Measurements from ENCODE around the gene VSIR.

The VSIR gene

DNA sequence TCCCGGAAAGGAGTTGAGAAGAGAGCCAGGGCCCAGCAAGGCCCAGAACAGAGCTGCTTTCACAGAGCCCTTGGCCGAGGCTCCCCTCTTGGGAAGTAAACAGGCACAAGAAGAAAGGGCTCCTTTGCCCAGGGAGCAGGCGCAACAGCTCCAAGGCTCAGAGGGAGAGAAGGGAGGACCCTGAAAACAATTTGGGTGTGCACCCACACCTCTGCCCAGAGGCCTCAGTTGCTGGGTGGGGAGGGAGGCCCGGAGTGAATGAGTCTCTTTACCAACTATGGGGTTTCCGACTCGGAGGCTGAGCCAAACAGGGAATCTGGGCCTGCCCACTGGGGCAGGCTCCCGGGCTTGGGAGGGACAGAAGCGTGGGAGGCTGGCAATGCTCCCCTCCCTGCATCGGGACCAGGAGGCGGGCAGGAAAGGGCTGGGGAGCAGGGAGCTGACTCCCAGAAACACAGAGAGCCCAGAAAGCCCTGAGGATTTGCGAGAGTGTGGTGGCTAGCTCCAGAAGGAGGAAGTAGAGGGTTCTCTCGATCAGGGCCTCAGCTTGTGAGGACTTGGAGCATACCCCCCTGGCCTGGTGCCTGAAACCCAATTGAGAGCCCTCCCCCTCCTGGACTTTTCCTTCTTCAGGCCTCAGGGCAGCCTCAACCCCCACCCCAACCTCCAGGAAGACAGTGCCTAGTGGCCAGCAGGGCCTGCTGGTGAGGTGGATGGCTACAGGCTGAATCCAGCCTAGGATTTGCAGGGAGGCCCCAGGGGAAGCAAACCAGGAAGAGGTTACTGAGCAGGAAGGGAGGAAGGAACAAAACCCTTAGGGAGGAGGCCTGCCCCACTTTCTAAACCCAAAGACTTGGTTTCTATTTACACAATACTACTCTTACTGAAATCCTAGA is 59.9 kb downstream of the VSIR start:
- no peak for DNase-seq (ENCODE audit: low read depth in 3 of 3)

DNA sequence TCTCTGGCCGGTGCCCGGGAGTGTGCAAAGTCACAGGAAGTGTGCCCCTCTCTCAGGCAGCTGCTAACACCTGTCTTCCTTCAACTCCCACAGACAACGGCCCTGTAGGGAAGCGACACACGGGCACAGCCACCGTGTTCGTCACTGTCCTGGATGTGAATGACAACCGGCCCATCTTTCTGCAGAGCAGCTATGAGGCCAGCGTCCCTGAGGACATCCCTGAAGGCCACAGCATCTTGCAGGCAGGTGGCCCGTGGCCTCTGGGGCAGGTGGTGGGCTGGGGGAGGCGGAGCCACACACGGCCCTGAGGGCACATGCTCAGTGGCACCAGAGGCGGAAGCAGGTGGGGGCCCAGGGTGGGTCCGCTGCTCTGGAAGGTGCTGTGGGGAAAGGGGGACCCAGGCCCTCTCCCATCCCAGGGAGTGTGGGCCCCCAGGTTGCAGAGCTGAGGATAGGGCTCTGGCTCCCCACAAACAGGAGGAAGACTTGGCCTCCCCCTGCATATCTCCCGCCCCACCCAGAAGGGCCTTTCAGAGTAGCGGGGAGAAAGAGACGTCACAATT is 60.7 kb downstream of the VSIR start:
- no peak for DNase-seq (ENCODE audit: low read depth in 3 of 3)

DNA sequence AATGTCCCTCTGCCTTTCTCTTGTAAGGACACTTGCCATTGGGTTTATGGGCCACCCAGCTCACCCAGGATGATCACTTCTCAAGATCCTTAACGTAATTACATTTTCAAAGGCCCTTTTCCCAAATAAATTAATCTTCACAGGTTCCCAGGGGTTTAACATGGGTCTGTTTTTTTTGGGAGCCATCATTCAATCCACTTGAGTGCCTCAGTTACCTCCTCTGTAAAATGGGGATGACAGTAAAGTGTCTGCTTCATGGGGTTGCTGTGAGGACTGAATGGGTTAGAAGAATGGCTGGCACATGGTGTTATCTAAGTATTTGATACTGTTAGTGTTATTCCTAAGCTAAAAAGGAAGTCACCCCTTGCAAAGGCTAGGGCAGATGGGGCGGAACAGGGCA is 61.1 kb downstream of the VSIR start:
- no peak for DNase-seq (ENCODE audit: low read depth in 3 of 3)

DNA sequence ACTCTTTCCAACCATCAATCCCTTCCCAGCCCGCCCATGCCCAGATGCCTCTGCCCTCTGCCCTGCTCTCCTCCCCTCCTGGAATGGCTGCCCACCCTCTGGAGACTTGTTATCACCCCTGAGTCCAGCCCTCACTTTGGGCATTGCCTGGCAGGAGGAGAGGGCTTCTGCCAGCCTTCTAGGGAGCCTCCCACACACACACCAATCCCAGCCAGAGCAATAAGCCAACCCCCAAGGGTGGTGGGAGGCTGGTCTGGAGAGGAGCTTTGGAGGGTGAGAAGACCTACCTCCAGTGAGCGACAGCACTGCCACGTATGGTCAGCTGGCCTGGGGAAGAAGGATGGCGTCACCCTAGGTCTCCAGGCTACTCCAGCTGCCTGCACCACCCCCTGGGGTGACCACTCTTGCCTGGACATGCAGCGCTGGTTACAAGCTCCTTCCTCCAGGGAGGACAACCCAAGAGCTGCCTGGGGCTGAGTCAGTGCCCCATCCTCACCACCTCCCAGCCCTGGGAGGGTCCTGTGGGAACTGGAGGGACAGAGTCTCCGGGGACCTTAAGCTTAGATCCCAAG is 62.2 kb downstream of the VSIR start:
- DNase-seq (ENCODE audit: low read depth in 3 of 3): no peak

GRCh38 chr10:71710519-71710918 is 62.8 kb downstream of the VSIR start:
- DNase-seq (ENCODE audit: low read depth in 3 of 3): no peak

DNA sequence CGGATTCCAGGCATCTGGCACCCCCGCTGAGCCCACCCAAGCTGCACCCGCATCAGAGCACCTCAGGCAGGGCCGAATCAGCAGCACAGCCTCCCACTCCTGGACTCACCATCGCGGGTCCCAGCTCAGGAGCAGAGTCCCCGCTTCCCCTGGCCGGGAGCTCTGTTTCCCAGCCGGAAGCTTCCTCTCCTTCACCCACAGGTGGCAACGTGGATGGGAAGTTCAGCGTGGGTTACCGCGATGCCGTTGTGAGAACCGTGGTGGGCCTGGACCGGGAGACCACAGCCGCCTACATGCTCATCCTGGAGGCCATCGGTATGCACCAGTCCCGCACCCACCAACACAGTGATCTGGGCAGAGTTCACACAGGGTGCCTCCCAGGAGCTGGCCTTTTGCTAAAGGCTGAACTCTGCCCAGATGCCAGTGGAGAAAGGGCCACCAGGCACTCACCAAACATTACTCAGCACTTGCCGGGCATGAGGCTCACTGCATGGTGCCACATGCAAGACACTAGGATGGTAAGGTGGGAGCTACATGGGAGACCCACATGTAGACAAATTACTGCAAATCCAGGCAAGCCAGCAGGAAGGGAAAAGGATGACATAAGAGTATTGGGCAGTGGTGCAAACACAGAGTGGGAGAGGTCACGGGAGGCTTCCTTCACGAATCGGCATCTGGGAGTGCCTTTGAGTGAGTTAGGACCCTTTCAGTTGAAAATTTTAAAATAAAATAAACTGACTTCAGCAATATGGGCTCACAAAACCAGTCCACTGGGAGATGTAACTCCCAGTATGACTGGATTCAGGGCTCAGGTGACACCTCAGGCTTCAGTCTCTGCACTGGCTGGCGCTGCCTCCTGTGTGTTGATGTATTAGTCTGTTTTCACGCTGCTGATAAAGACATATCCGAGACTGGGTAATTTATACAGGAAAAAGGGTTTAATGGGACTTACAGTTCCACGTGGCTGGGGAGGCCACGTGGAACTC is 64.1 kb downstream of the VSIR start:
- no peak for DNase-seq (ENCODE audit: low read depth in 3 of 3)

DNA sequence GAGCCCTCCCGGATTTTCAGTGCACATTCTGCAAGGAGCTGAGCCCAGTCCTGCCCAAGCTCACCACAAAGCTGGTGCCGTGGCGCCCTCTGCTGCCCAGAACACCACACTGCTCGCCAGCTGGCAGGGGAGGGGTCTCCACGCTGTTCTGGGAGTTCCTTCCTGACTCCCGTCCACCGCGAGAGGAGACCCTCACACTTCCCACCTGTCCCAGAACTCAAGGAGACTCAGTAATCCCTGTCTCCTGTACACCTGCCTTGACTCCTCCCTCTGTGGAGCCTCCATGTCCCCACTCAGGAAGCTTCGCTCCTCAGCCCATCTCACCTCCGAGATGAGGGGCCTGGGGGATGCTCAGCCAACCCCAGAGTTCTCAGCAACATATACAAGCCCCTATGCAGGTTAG is 65.0 kb downstream of the VSIR start:
- peak; percentile 43 to 63 (median 54) for DNase-seq (ENCODE audit: low read depth in 3 of 3)

GRCh38 chr10:71707240-71707789 is 66.0 kb downstream of the VSIR start:
- DNase-seq (ENCODE audit: low read depth in 3 of 3): no peak

- no peak for DNase-seq (ENCODE audit: low read depth in 3 of 3)
These were observed 66.9 kb downstream of the VSIR start for GRCh38 chr10:71706216-71707121.

DNA sequence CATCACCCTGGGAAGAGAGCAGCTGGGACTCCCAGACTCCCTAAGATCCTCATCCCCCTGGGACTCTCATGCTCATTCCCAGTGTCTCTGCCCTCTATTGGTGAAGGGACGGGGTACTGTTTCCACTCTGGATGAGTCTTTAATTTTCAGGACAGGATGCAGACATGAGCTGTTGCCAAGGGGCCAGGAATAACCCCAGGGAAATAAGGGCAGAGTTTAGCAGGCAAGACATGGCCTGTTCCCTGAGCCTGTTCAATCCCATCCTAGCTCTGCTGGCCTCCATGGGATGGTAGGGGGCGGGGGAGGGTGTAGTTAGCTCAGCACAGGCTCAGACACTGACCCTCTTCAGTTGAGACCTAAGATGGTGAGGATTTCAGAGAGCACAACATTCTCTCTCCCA is 67.7 kb downstream of the VSIR start:
- no peak for DNase-seq (ENCODE audit: low read depth in 3 of 3)

DNA sequence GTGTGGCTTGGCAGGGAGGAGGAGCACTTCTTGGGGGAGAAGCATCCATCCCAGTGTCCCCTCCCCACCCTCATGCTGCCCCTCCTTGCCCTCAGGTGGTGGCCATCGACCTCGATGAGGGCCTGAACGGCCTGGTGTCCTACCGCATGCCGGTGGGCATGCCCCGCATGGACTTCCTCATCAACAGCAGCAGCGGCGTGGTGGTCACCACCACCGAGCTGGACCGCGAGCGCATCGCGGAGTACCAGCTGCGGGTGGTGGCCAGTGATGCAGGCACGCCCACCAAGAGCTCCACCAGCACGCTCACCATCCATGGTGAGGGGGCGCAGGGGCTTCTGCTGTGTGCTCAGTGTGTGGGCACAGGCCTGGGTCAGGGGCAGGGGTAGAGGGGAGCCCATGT is 68.5 kb downstream of the VSIR start:
- DNase-seq (ENCODE audit: low read depth in 3 of 3): no peak

DNA sequence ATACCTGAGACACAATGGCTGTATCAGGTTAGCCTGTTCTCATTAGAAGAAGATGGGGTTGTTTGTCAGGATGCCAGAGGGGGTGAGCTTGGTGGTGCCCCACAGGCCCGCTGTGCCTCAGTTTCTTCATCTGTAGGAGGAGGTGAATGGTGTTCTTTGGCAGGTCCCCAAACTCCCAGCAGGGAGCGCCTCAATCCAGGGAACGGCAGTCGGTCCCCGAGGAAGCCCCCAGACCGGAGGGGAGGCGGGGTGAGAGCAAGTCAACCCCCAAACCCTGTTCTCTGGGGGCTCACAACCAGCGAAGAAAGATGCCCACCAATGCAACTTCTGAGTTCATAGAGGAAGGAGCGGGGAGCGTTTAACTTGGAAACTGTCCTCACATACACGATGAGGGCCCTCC is 69.7 kb downstream of the VSIR start:
- no peak for DNase-seq (ENCODE audit: low read depth in 3 of 3)

- DNase-seq (ENCODE audit: low read depth in 3 of 3): no peak
These were observed 71.7 kb downstream of the VSIR start for GRCh38 chr10:71701496-71702132.

DNA sequence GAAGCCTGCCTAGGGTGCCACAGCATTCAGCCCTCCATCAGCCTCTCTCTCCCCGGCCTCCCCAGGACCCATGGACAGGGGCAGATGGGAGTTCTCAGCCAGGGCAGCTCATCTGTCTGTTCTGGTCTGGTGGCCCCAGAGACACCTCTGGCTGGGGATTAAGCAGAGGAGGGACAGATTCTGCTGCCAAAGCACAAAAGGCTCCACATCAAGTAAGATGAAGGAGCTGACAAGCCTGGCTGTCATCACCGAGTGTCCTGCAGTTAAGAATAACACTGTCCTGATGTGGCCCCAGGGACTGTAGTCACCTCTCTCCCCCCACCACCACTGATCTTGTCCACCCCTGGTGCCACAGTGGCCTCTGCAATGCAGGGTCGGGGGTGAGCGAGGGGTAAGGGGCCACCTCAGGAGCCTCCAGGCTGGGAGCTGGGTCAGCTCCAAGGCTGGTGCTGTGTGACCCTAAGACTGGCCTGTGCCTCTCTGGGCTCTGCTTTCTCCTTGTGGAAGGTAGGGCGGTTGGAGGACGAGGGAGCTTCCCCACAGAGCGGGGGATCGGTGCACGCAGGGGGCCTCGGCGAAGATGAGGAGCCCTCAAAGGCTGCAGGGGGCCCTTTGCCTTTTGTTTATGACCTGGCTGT is 72.5 kb downstream of the VSIR start:
- no peak for DNase-seq (ENCODE audit: low read depth in 3 of 3)

- DNase-seq (ENCODE audit: low read depth in 3 of 3): no peak
These were observed 74.6 kb downstream of the VSIR start for GRCh38 chr10:71698737-71699136.

DNA sequence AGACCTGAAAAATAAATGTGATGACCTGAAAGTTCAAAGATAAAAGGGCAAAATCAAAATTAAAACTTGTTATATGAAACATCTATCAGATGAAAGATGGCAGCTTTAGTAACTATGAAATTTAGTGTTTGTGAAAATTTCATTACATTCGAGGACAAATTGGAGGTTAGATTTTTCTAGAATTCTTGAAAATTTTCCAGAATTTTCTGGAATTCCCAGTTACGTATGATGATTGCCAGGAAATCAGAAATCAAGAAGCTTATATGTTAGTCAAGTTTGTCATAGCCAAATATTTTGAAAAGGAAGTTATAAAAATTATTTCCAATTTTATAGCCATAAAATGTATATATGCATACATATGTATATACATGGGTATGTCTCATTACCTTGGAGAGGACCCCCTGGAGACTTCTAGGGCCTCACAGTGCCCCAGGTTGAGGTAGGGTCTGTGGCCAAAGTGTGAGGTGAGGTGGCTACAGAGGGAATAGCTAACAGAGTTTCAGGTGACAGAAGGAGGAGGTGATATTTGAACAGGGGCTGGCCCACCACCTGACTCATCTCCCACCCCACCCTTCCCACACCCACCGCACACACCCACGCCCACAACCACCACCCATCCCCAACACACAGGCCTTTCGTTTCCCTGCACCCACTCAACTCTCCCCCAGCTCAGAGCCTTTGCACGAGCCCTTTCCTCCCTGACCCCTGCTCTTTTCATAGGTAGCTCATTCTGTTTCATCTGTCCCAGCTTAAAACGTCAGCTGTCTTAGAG is 75.2 kb downstream of the VSIR start:
- DNase-seq (ENCODE audit: low read depth in 3 of 3): no peak

Measured in stimulated activated CD4-positive, alpha-beta T cell treated with anti-CD3 and anti-CD28 coated beads, TNF-alpha, amount 100 ng/mL, for 48 hours (primary cell).